ENCODE data around the gene ZNF516.

DNA sequence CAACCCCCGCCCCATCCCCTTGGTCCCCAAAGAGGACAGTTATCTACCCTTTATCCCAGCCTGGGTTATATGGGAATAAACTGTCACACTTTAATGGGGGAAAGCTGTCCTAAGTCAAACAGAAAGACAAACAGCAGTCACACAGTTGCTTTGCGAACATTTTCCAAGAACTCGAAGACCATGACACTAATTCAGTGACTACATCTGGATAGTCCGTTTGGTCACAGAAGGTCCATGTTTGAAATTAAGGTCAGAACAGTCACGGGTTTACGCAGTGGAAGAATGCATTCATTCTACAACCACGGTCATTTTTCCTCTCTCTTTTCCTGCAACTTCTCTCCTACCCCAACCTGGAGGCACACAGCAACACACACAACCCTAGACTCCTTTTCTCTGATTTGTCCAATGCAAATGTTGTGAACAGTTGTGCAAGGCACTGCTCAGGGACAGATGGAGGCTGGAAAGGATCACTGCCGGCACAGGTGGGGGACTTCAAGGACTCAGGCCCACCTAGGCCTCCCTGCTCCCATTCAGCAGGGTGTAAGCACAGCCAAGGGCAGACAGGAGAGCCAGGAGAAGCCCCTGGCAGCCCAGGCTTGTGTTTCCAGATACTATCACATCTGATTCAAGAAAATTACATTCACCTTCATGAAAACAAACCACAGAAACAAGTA lies 39.9 kb downstream of the ZNF516 start:
- TF ChIP-seq, protein P1, sequence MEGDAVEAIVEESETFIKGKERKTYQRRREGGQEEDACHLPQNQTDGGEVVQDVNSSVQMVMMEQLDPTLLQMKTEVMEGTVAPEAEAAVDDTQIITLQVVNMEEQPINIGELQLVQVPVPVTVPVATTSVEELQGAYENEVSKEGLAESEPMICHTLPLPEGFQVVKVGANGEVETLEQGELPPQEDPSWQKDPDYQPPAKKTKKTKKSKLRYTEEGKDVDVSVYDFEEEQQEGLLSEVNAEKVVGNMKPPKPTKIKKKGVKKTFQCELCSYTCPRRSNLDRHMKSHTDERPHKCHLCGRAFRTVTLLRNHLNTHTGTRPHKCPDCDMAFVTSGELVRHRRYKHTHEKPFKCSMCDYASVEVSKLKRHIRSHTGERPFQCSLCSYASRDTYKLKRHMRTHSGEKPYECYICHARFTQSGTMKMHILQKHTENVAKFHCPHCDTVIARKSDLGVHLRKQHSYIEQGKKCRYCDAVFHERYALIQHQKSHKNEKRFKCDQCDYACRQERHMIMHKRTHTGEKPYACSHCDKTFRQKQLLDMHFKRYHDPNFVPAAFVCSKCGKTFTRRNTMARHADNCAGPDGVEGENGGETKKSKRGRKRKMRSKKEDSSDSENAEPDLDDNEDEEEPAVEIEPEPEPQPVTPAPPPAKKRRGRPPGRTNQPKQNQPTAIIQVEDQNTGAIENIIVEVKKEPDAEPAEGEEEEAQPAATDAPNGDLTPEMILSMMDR (IDR thresholded peaks at IDR 0.05; ENCODE audit: insufficient read depth, low read length), result no peak
- no peak for TF ChIP-seq POLR2AphosphoS5 (IDR thresholded peaks at IDR 0.05; ENCODE audit: low read depth)
- TF ChIP-seq, protein P2, sequence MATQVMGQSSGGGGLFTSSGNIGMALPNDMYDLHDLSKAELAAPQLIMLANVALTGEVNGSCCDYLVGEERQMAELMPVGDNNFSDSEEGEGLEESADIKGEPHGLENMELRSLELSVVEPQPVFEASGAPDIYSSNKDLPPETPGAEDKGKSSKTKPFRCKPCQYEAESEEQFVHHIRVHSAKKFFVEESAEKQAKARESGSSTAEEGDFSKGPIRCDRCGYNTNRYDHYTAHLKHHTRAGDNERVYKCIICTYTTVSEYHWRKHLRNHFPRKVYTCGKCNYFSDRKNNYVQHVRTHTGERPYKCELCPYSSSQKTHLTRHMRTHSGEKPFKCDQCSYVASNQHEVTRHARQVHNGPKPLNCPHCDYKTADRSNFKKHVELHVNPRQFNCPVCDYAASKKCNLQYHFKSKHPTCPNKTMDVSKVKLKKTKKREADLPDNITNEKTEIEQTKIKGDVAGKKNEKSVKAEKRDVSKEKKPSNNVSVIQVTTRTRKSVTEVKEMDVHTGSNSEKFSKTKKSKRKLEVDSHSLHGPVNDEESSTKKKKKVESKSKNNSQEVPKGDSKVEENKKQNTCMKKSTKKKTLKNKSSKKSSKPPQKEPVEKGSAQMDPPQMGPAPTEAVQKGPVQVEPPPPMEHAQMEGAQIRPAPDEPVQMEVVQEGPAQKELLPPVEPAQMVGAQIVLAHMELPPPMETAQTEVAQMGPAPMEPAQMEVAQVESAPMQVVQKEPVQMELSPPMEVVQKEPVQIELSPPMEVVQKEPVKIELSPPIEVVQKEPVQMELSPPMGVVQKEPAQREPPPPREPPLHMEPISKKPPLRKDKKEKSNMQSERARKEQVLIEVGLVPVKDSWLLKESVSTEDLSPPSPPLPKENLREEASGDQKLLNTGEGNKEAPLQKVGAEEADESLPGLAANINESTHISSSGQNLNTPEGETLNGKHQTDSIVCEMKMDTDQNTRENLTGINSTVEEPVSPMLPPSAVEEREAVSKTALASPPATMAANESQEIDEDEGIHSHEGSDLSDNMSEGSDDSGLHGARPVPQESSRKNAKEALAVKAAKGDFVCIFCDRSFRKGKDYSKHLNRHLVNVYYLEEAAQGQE (IDR thresholded peaks at IDR 0.05; ENCODE audit: insufficient replicate concordance, low read depth), result no peak
- TF ChIP-seq SPI1 (IDR thresholded peaks at IDR 0.05; ENCODE audit: borderline replicate concordance, low read depth), result no peak
